AG04449 (cell line): ENCODE measurements around the gene HIVEP3.

Experiments
- CTCF ChIA-PET: fragments of 350-600 bp; formaldehyde crosslinking; extraction: SDS; loops from one replicate; lab custom pipeline; 2021; ENCODE audit warnings: antibody characterized with exemption; lab: Yijun Ruan, JAX
- POLR2A ChIA-PET: fragments of 400-600, 350-600 bp; formaldehyde crosslinking; extraction: SDS; loops from one replicate; lab custom pipeline; 2020; ENCODE audit warnings: antibody characterized with exemption, inconsistent platforms; lab: Yijun Ruan, JAX
- DNase-seq: peaks from one replicate; pipeline ENCODE4 v3.0.0-alpha.2; 2010; ENCODE audit warnings: low read depth, low spot score
- H3K4me3 ChIP-seq: 2 replicates; pipeline ENCODE4 v1.5.1; 2011; ENCODE audit warnings: low read depth, mild to moderate bottlenecking, control low read depth, low read length
- TF ChIP-seq, protein P1 (sequence below): IDR thresholded peaks from one replicate; pipeline ENCODE4 v1.5.1; 2011; ENCODE audit warnings: mild to moderate bottlenecking, moderate library complexity, low read length, control low read depth, inconsistent platforms; ENCODE audit not compliant: insufficient read depth; ENCODE audit errors: missing control alignments

HIVEP3 gene

DNA sequence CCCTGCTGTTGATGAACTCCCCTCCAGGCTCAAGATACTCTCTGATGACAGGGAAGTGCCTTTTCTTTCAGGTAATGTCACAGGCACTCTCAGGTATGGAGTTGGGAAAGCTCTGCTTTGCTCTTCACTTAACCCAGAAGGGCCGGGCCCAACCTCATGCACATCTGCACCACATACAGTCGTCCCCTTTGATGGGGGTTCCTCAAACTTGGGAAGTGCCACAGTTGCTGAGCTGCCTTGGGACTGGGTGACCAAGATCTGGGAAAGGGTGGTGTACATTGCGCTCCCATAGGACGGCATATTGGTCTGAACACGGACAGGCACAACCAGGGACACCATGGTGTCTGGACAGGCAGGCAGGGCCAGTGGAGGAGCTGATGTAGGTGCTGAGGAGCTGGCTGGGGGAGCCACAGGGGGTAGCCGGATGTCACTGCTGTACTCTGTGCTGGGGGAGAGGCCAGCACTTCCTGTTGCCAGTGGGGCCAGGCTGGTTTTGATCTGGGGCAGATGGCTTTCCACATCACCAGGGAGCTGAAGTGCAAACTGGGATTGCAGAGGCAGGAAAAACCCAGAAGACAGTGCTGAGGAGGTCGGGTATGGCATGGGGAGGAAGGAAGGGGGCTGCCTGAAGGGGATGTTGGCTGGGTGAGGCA lies 338.1 kb downstream of the HIVEP3 start:
- no peak for DNase-seq
- ChIA-PET POLR2A (interaction anchor here (0.5 kb wide), 1 partner anchor 699 kb away, joined by 3 read pairs; no protein-coding TSS in a partner anchor), CTCF (interaction anchor here (1.2 to 4.1 kb wide), 7 partner anchors 9 to 215 kb away, joined by 3 to 18 read pairs (median 4); no protein-coding TSS in a partner anchor)
- TF ChIP-seq, protein P1, sequence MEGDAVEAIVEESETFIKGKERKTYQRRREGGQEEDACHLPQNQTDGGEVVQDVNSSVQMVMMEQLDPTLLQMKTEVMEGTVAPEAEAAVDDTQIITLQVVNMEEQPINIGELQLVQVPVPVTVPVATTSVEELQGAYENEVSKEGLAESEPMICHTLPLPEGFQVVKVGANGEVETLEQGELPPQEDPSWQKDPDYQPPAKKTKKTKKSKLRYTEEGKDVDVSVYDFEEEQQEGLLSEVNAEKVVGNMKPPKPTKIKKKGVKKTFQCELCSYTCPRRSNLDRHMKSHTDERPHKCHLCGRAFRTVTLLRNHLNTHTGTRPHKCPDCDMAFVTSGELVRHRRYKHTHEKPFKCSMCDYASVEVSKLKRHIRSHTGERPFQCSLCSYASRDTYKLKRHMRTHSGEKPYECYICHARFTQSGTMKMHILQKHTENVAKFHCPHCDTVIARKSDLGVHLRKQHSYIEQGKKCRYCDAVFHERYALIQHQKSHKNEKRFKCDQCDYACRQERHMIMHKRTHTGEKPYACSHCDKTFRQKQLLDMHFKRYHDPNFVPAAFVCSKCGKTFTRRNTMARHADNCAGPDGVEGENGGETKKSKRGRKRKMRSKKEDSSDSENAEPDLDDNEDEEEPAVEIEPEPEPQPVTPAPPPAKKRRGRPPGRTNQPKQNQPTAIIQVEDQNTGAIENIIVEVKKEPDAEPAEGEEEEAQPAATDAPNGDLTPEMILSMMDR = no peak
- no peak overlapping the region for H3K4me3 ChIP-seq

DNA sequence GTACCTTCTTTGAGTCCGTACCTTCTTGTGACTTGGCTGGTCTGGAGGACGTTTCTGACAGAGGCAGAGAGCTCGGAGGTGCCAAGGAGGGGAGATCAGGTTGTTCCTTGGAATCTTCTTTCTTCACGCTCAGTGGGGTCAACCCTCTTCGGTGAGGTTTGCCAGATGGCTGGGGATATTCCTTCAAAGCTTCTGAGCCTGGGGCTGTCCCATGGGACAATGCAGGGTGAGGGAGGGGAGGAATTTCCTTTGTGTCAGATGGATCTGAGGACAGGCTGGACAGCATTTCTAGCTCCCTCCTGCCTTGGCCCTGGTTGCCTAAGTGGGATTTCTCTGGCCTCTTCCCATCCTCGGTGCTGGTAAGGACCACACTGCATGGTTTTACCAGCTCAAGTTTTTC lies 338.7 kb downstream of the HIVEP3 start:
- no peak overlapping the region for H3K4me3 ChIP-seq
- DNase-seq = no peak
- ChIA-PET CTCF (interaction anchor here (1.2 to 8.5 kb wide), 9 partner anchors 9 to 217 kb away, joined by 3 to 88 read pairs (median 5); no protein-coding TSS in a partner anchor), POLR2A (no interaction called here)
- TF ChIP-seq, protein P1 = no peak

DNA sequence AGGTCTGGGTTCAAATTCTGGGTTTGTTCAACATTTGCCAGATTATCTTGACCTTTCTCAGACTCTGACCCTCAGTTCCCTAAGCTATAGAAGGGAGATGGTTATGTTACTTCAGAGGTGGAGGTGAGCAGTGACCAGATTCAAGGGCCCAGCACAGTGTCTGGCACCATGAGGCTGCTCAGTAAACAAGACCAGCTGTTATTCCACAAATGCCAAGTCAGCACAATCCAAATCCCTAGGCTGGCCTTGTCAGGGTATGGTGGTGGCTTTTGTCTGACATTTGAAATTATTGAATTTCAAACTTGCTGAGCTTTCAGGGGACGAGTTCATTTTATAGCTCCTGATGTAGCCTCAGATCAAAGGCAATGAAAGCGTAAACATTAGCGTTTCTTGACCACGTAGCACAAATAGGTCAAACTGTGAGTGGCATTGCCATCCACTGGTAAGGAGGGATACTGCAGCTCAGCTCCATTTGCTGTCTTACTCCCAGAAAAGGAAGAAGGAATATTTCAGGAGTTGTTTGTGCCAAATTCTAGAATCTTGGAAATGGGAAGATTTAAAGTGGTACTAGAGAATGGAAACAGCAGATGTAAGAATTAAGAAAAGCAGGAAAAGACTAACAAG lies 339.9 kb downstream of the HIVEP3 start:
- DNase-seq = no peak
- TF ChIP-seq, protein P1 = peak; percentile 35
- POLR2A ChIA-PET = no interaction called here
- H3K4me3 ChIP-seq = no peak overlapping the region
- CTCF ChIA-PET = interaction anchor here (0.7 to 8.5 kb wide), 18 partner anchors 11 to 595 kb away, joined by 3 to 88 read pairs (median 4); no protein-coding TSS in a partner anchor

DNA sequence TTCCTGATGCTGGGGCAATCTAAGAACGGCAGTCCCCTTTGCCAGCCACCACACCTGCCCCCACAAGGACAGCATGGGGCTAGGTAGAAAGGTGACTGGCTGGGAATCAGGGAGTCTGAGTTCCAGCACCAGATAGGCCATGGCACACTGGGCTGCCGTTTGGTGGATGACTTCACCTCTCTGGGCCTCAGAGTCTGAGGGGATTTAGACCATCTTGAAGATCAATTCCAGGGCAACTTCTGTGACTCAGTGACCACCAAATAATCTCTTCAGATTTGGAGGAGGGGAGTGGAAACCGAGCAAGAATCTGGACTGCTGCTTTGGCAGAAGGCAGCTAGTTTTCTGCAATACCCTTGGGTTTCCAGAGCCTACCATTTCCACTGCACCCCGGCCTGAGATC lies 342.1 kb downstream of the HIVEP3 start:
- ChIA-PET CTCF (interaction anchor here (0.9 to 8.5 kb wide), 8 partner anchors 9 to 597 kb away, joined by 3 to 88 read pairs (median 6); no protein-coding TSS in a partner anchor), POLR2A (no interaction called here)
- no peak overlapping the region for H3K4me3 ChIP-seq
- DNase-seq = no peak
- TF ChIP-seq, protein P1 = no peak

DNA sequence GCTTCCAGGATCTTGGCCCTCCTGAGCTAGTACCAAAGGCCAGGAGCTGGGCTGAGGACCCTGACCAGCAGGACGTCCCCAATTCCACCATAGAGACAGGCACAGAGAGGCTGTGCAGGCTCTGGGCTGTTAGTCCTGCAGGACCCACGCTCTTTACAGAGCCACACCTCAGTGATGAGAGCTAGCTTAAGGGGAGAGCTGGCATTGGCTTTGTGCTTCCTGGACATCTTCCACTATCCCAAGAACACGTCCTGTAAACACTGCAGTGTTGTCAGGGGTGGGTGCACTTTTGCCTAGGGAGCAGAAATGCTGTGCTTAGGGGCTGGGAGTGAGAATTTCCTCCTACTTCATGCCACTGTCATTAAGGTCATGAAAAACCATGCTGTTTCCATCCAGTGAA lies 342.5 kb downstream of the HIVEP3 start:
- POLR2A ChIA-PET = no interaction called here
- H3K4me3 ChIP-seq = no peak overlapping the region
- CTCF ChIA-PET = interaction anchor here (1.2 to 8.5 kb wide), 10 partner anchors 9 to 597 kb away, joined by 3 to 88 read pairs (median 8); no protein-coding TSS in a partner anchor
- TF ChIP-seq, protein P1 = no peak
- no peak for DNase-seq

DNA sequence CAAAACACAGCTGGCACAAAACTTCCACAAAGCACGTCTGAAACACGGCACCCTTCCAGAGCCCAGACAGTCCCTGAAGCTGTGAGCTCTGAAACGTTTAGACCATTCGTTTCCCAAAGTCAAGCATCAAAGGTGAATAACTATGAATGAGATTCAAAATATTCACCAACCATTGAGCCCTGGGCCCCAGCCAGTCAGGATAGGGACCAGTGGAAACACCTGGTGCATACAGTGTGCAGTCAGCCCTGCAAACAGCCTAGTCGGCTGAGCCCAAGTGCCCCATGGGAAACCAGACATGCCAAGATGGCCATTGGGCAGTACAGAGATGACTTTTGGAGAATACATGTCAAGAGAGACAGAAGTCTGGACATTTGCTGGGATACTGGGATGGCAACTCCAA lies 343.9 kb downstream of the HIVEP3 start:
- TF ChIP-seq, protein P1 = no peak
- DNase-seq = no peak
- ChIA-PET CTCF (interaction anchor here (0.6 to 8.5 kb wide), 44 partner anchors 8 to 599 kb away, joined by 3 to 88 read pairs (median 5); partner anchors contain the start of gene HIVEP3), POLR2A (no interaction called here)
- no peak overlapping the region for H3K4me3 ChIP-seq
